H9 (cell line): ENCODE measurements around the gene MYLK. TPM values are rescaled to one million over a fixed set of nuclear protein-coding genes. Genes with fewer than 3 reads are reported as not detected.

Experiments
- DNase-seq: peaks from one replicate; pipeline ENCODE4 v3.0.0-alpha.2; 2017
- H2AFZ ChIP-seq: one replicate; pipeline ENCODE4 v1.6.1; 2013; ENCODE audit warnings: mild to moderate bottlenecking, low read length, control low read depth, moderate library complexity
- H2AK5ac ChIP-seq: 2 replicates; pipeline ENCODE4 v1.6.1; 2013; ENCODE audit warnings: low read length, control low read depth, mixed read lengths; ENCODE audit not compliant: insufficient read length
- H2BK120ac ChIP-seq: one replicate; pipeline ENCODE4 v1.6.1; 2013; ENCODE audit warnings: low read depth, mild to moderate bottlenecking, low read length, control low read depth, inconsistent platforms; ENCODE audit not compliant: poor library complexity, severe bottlenecking
- H2BK12ac ChIP-seq: 2 replicates; pipeline ENCODE4 v1.6.1; 2013; ENCODE audit warnings: low read length, control low read depth, mixed read lengths, low read depth; ENCODE audit not compliant: insufficient read length
- H2BK15ac ChIP-seq: 2 replicates; pipeline ENCODE4 v1.6.1; 2013; ENCODE audit warnings: low read depth, low read length, control low read depth
- H2BK20ac ChIP-seq: one replicate; pipeline ENCODE4 v1.6.1; 2013; ENCODE audit warnings: low read depth, mild to moderate bottlenecking, low read length, control low read depth, inconsistent platforms; ENCODE audit not compliant: poor library complexity, severe bottlenecking
- H2BK5ac ChIP-seq: 2 replicates; pipeline ENCODE4 v1.6.1; 2013; ENCODE audit warnings: low read length, control low read depth, mixed read lengths; ENCODE audit not compliant: insufficient read length
- H3K14ac ChIP-seq: 2 replicates; pipeline ENCODE4 v1.6.1; 2013; ENCODE audit warnings: low read length, control low read depth; ENCODE audit not compliant: insufficient read depth
- H3K18ac ChIP-seq: 2 replicates; pipeline ENCODE4 v1.6.1; 2013; ENCODE audit warnings: low read depth, mild to moderate bottlenecking, mixed read lengths, low read length, control low read depth; ENCODE audit not compliant: insufficient read length
- H3K23ac ChIP-seq: 2 replicates; pipeline ENCODE4 v1.6.1; 2013; ENCODE audit warnings: low read length, control low read depth, mixed read lengths, low read depth; ENCODE audit not compliant: insufficient read length
- H3K23me2 ChIP-seq: 2 replicates; pipeline ENCODE4 v1.6.1; 2013; ENCODE audit warnings: low read depth, mild to moderate bottlenecking, mixed read lengths, low read length, control low read depth; ENCODE audit not compliant: insufficient read length, poor library complexity, severe bottlenecking
- H3K27ac ChIP-seq: 2 replicates; pipeline ENCODE4 v1.5.1; 2013; ENCODE audit warnings: low read length, control low read depth, mixed read lengths, low read depth; ENCODE audit not compliant: insufficient read length
- H3K27me3 ChIP-seq: 2 replicates; pipeline ENCODE4 v1.6.1; 2013; ENCODE audit warnings: low read length, control low read depth, inconsistent platforms; ENCODE audit not compliant: insufficient read depth
- H3K4ac ChIP-seq: 2 replicates; pipeline ENCODE4 v1.6.1; 2013; ENCODE audit warnings: low read depth, mild to moderate bottlenecking, control low read depth, inconsistent platforms, low read length, moderate library complexity
- H3K4me1 ChIP-seq: 2 replicates; pipeline ENCODE4 v1.6.1; 2013; ENCODE audit warnings: low read length, control low read depth, inconsistent platforms; ENCODE audit not compliant: insufficient read depth
- H3K4me2 ChIP-seq: 2 replicates; pipeline ENCODE4 v1.6.1; 2013; ENCODE audit warnings: low read length, control low read depth, mixed read lengths; ENCODE audit not compliant: insufficient read length, insufficient read depth
- H3K56ac ChIP-seq: 2 replicates; pipeline ENCODE4 v1.6.1; 2013; ENCODE audit warnings: low read depth, mild to moderate bottlenecking, mixed read lengths, low read length, control low read depth; ENCODE audit not compliant: insufficient read length
- H3K79me1 ChIP-seq: 2 replicates; pipeline ENCODE4 v1.6.1; 2013; ENCODE audit warnings: low read depth, mild to moderate bottlenecking, moderate library complexity, low read length, control low read depth, inconsistent platforms; ENCODE audit not compliant: insufficient read depth, poor library complexity, severe bottlenecking
- H3K79me2 ChIP-seq: 2 replicates; pipeline ENCODE4 v1.6.1; 2013; ENCODE audit warnings: low read length, control low read depth, inconsistent platforms; ENCODE audit not compliant: insufficient read depth
- H3K9ac ChIP-seq: 2 replicates; pipeline ENCODE4 v1.6.1; 2013; ENCODE audit warnings: low read length, control low read depth, mixed read lengths; ENCODE audit not compliant: insufficient read length; ENCODE audit errors: extremely low read depth
- H3K9me3 ChIP-seq: one replicate; pipeline ENCODE4 v1.6.1; 2013; ENCODE audit warnings: low read depth, low read length, inconsistent platforms; ENCODE audit not compliant: control insufficient read depth
- H3T11ph ChIP-seq: one replicate; pipeline ENCODE4 v1.6.1; 2013; ENCODE audit warnings: mild to moderate bottlenecking, low read length, control low read depth, inconsistent platforms
- H4K20me1 ChIP-seq: one replicate; pipeline ENCODE4 v1.6.1; 2013; ENCODE audit not compliant: control insufficient read depth, insufficient read length, insufficient read depth
- H4K5ac ChIP-seq: 2 replicates; pipeline ENCODE4 v1.6.1; 2013; ENCODE audit warnings: low read depth, mild to moderate bottlenecking, mixed read lengths, low read length, control low read depth; ENCODE audit not compliant: insufficient read length
- H4K8ac ChIP-seq: replicated peaks from 2 replicates; pipeline ENCODE4 v1.6.1; 2013; ENCODE audit warnings: low read length, control low read depth, mixed read lengths, low read depth; ENCODE audit not compliant: insufficient read length
- H4K91ac ChIP-seq: 2 replicates; pipeline ENCODE4 v1.6.1; 2013; ENCODE audit warnings: low read depth, mild to moderate bottlenecking, moderate library complexity, mixed read lengths, low read length, control low read depth; ENCODE audit not compliant: insufficient read length
- H3K27ac Mint-ChIP-seq, 3 experiments: 2 replicates in 2 of 3; 3 replicates in 1 of 3; pipeline ENCODE4 v1.8.0; 2020 to 2021; ENCODE audit warnings: mixed read lengths in 3 of 3, mild to moderate bottlenecking in 1 of 3, moderate library complexity in 1 of 3
- H3K27me3 Mint-ChIP-seq: 2 replicates; pipeline ENCODE4 v1.8.0; 2021; ENCODE audit warnings: low read depth, mild to moderate bottlenecking, moderate library complexity, mixed read lengths
- H3K36me3 Mint-ChIP-seq, 3 experiments: 2 replicates in 2 of 3; 3 replicates in 1 of 3; pipeline ENCODE4 v1.8.0; 2020 to 2021; ENCODE audit warnings: low read depth in 3 of 3, mixed read lengths in 3 of 3; ENCODE audit not compliant: insufficient read depth in 1 of 3
- H3K4me1 Mint-ChIP-seq, 2 experiments: 2 replicates each; pipeline ENCODE4 v1.8.0; 2020; ENCODE audit warnings: mixed read lengths in 2 of 2
- H3K4me3 Mint-ChIP-seq, 2 experiments: 2 replicates in 1 of 2; 3 replicates in 1 of 2; pipeline ENCODE4 v1.8.0; 2020 to 2021; ENCODE audit warnings: mild to moderate bottlenecking in 2 of 2, mixed read lengths in 2 of 2, moderate library complexity in 1 of 2
- H3K9me3 Mint-ChIP-seq, 2 experiments: 2 replicates in 1 of 2; 3 replicates in 1 of 2; pipeline ENCODE4 v1.8.0; 2020; ENCODE audit warnings: mild to moderate bottlenecking in 2 of 2, mixed read lengths in 2 of 2, moderate library complexity in 1 of 2
- CTCF ChIP-seq: fragments of 200-600 bp; sonication (generic); conservative IDR thresholded peaks from 3 replicates; pipeline ENCODE4 v1.8.0; 2021; ENCODE audit warnings: antibody characterized with exemption, mild to moderate bottlenecking
- WGBS: extraction: QIAGEN DNeasy Blood & Tissue Kit; methylation state at CpG from one replicate; pipeline ENCODE4 v1.1.7; 2013; ENCODE audit warnings: missing lambda C conversion rate, low lambda C conversion rate, mixed read lengths; ENCODE audit not compliant: insufficient read length; ENCODE audit errors: extremely low coverage; 5-methylcytosine and 5-hydroxymethylcytosine counted together
- total RNA-seq: library from RNA; stranded (reverse); gene quantifications from 2 replicates; pipeline ENCODE4 v1.2.1, GENCODE V29; 2021

The MYLK gene
- total RNA-seq, 1 experiment from 2014 or later = 10.1 TPM

DNA sequence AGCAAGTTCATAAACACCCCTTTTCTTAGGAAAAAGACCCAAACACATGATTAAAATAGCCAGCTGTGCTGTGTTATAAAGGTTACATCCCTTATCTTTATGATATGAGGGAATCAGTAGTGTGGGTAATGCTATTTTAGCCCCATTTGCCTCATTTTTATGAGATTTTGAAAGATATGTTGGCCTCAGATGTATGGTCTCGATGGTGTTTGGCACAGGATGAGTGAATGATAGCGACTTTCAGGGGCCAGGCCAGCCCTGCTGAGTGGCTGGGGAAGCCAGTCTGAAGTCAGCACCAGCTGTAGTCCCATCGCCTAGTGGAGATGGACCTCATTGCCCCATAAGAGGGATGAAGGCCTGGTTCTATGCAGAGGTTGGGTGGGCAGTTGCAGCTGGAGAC lies 194.3 kb downstream of the MYLK start:
- Histone ChIP-seq H4K20me1 (no peaks in the 10 kb centered on the region), H3K27me3 (no peaks in the 10 kb centered on the region), H4K91ac (no peak overlapping the region), H2BK20ac (no peak overlapping the region), H3K79me2 (no peaks in the 10 kb centered on the region), H3K18ac (no peak overlapping the region), H3K4ac (no peak overlapping the region), H2BK12ac (no peak overlapping the region), H3K4me1 (peaks cover 7% of the 10 kb centered on the region), H3K4me2 (no peak overlapping the region), H2AFZ (no peak overlapping the region), H2BK15ac (no peak overlapping the region), H3K23me2 (no peaks in the 10 kb centered on the region), H3K9ac (no peak overlapping the region), H3K56ac (no peak overlapping the region), H2AK5ac (no peak overlapping the region), H2BK120ac (no peak overlapping the region), H2BK5ac (no peak overlapping the region), H3K79me1 (no peaks in the 10 kb centered on the region), H4K8ac (no peak overlapping the region), H3K27ac (no peak overlapping the region), H4K5ac (no peak overlapping the region), H3T11ph (no peak overlapping the region), H3K9me3 (no peaks in the 10 kb centered on the region), H3K14ac (no peak overlapping the region), H3K23ac (no peak overlapping the region)
- Mint-ChIP-seq H3K27ac (no peak overlapping the region), H3K4me3 (no peak overlapping the region), H3K36me3 (peaks cover 0 to 2% (median 0%) of the 10 kb centered on the region in 3 experiments; a peak in 2 of 7 replicates), H3K4me1 (peaks cover 23 to 38% of the 10 kb centered on the region in 2 experiments), H3K27me3 (no peaks in the 10 kb centered on the region; the same call in none of the 2 replicates), H3K9me3 (no peaks in the 10 kb centered on the region)
- WGBS = no CpG with 5 or more reads among the region's 3 CpGs
- DNase-seq = no peak
- no peak for TF ChIP-seq CTCF
